ENCODE data around the gene KIAA1549. TPM values are rescaled to one million over a fixed set of nuclear protein-coding genes. Genes with fewer than 3 reads are reported as not detected.

KIAA1549 gene
- total RNA-seq, 4 donors from 2014 or later = 0.75 to 2.1 (median 1.2) TPM

DNA sequence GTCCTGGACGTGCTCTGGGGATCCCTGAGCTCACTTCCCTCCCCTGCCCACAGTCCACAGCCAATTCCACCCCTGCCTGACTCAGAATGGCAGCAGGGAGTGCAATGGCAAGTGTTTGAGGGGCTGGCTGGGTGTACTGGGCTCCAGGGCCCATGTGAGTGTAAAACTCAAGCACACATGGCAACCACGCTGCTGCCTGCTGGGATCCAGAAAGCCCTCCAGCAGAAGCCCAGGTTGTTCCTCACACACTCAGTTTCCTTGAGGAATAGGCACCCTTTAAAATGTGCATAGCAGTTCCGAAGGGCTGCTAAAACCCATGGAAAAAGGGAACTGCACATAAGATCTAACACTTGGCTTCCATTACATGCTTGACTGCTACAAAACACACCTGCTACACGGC, 171.8 kb downstream of the KIAA1549 start:
- TF ChIP-seq, protein P1, sequence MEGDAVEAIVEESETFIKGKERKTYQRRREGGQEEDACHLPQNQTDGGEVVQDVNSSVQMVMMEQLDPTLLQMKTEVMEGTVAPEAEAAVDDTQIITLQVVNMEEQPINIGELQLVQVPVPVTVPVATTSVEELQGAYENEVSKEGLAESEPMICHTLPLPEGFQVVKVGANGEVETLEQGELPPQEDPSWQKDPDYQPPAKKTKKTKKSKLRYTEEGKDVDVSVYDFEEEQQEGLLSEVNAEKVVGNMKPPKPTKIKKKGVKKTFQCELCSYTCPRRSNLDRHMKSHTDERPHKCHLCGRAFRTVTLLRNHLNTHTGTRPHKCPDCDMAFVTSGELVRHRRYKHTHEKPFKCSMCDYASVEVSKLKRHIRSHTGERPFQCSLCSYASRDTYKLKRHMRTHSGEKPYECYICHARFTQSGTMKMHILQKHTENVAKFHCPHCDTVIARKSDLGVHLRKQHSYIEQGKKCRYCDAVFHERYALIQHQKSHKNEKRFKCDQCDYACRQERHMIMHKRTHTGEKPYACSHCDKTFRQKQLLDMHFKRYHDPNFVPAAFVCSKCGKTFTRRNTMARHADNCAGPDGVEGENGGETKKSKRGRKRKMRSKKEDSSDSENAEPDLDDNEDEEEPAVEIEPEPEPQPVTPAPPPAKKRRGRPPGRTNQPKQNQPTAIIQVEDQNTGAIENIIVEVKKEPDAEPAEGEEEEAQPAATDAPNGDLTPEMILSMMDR (IDR thresholded peaks at IDR 0.05; ENCODE audit: low read depth) = no peak

DNA sequence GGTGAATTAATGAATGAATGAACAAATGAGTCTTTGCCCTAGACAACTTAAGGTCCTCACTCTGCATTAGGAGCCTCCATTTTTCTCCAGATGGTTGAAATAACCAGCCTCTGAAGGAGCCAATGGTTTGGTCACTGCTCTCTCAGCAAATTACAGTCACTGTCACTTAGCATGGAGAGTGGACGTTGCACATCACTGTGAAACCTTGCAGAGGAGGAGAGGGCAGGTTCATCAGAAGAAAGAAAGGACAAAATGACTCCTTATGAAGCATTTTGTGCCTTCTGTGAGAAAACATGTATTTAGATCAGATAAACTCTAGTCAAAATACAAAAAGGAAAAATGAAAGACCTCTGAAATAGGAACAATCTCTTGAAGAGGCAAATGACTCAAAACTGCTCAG, 176.6 kb downstream of the KIAA1549 start:
- TF ChIP-seq, protein P1 (IDR thresholded peaks at IDR 0.05; ENCODE audit: low read depth) = no peak

DNA sequence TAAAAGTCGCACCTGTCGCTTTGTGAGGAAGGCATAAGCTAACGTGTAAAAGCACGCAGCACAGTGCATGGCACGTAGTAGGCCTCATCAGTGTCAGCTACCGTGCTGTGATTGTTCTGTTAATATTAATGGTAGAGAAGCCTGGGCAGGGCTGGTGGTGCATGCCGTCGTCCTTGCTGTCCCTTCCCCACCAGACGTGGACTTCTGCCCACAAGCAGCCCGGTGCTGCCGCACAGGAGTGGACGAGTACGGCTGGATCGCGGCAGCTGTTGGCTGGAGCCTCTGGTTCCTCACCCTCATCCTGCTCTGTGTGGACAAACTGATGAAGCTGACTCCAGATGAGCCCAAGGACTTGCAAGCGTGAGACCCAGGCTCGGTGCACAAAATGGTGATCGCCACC, 178.5 kb downstream of the KIAA1549 start:
- TF ChIP-seq, protein P1 (IDR thresholded peaks at IDR 0.05; ENCODE audit: low read depth) = no peak

DNA sequence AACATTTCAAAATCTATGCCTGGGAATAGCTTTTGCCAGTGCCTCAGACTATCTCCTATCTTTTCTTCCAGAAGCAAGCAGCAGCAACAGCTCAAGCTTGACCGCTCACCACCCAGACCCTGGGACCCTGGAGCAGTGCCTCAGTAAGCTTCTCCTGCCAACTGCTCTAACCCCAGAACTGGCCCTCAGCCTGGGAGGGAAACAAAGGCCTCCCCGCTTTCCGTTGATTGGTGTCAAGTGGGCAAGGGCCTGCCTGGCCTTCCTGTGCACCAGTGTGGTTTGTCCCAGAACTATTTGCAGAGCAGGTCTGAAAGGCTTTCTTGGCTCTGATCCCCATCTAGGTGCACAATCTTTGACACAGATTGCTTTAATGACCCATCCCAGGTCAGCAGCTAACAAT, 179.9 kb downstream of the KIAA1549 start:
- TF ChIP-seq, protein P1 (IDR thresholded peaks at IDR 0.05; ENCODE audit: low read depth) = no peak

DNA sequence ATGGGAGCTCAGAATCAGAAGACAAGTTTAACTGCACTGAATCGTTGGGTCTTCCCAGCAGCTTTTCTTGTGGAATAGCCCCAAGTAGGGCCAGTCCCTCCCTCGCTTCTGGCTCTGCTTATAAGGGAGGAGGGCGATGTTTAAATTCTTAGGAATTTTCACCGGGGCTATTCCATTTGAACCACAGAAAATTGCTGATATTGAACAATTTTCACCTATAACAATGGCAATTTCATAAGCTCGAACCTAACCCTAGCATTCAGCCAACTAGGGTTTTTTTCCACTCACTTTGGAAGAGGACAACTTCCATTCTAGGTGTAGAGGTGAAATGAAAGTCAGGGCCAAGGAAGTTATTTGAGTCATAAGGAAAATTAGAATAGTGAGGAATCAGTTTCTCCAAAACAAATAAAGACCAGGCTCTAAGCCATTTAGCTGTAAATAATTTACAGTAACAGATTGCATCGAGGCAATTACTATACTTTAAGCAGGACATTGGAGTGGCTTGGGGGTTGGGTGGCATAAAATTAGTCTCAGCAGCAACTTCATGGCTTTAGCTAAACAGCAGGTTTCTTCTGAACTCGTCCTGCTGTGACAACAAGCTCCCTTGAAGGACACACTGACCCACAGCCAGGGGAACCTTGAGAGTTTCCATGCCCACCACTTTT, 181.7 kb downstream of the KIAA1549 start:
- TF ChIP-seq, protein P1 (IDR thresholded peaks at IDR 0.05; ENCODE audit: low read depth) = no peak

DNA sequence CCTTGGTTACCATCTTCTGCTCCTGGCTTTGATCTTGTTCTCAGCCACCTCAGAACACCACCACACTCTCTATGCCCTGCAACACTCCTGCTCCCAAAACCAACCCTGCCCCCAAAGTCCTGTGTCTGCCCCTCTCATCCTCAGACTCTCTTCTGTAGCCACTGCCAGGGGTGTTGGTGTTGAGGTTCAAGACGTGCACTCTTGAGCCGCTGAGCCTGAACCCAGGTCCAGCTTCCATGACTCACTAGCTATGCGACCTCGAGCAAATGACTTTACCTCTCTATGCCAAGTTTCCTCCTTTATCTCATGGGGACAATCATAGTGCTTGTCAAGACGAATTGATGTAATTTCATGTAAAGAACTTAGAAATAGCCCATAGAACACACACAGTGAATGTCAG, 182.4 kb downstream of the KIAA1549 start:
- TF ChIP-seq, protein P1 (IDR thresholded peaks at IDR 0.05; ENCODE audit: low read depth) = no peak

DNA sequence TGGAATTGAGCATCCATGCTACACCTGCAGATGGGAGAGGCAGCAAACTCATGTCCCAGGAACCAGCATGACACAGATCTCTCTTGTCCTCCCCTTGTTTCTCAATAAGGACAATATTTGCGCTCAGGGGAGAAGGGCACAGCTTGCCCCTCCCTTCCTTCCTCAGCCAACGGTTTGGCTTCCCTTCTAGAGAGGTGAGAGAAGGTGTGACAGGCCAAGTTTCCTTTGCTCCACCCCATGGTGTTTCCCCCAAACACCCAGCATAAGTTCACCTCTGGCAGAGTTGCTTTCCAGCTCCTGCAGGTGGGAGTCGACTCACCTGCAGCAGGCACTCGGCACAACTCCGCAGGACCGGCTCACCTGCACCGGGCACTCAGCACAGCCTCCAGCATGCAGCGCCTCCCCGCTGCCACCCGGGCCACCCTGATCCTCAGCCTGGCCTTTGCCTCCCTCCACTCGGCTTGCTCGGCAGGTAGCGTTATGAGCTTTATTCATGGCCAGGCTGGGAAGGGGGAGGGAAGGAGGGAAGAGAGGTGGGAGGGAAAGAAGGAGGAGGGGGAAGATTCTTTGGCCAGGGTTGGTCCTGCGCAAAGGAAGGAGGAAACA, 183.4 kb downstream of the KIAA1549 start, which contains the start of the genes ATP6V0A4 and TMEM213:
Gene ATP6V0A4 (minus strand): TSS at position 482 of the 606 bp plus-strand sequence. CDS start 26,949 bp downstream, outside the sequence.
Gene TMEM213 (plus strand): TSS at position 280 of the 606 bp plus-strand sequence. CDS start 111 bp downstream, at position 391.
- TF ChIP-seq, protein P1 (IDR thresholded peaks at IDR 0.05; ENCODE audit: low read depth) = no peak

Data from subcutaneous adipose tissue (tissue), 4 donors.